GM21737 (cell line): Measurements from ENCODE around the gene RPS27L.
A peak's percentile ranks its signal among the peaks of the same experiment; 100 is the strongest.
"Not testable (repeated sequence)": the region's sequence is repeated elsewhere in the genome, so short reads cannot be mapped to it uniquely, and the experiment has no call there.

ENCODE experiments used
- ATAC-seq: cut with Tn5 transposase; IDR thresholded peaks from one replicate; pipeline ENCODE4 v1.9.1; 2021; ENCODE audit warnings: mild to moderate bottlenecking, moderate library complexity; ENCODE audit not compliant: unreplicated experiment

RPS27L gene

GRCh38 chr15:63145426-63145825, 11.9 kb downstream of the RPS27L start:
- no peak for ATAC-seq

DNA sequence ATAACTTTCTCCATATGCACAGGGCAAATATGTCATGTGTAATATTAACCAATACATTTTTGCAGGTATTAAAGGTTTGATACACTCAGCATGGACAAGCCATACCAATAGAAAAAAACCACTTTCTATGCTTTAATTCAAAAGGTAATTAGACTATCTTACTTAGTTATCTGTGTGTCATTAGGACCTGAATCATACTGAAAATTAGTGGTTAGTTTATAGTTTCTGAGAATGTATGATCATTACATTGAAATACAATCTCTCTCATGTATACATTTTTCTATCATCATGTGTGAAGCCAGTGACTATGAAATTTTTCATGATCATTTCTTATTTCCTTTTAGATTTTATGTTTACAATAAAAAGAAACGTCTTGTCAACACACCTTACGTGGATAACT, 16.3 kb downstream of the RPS27L start:
- no peak for ATAC-seq

DNA sequence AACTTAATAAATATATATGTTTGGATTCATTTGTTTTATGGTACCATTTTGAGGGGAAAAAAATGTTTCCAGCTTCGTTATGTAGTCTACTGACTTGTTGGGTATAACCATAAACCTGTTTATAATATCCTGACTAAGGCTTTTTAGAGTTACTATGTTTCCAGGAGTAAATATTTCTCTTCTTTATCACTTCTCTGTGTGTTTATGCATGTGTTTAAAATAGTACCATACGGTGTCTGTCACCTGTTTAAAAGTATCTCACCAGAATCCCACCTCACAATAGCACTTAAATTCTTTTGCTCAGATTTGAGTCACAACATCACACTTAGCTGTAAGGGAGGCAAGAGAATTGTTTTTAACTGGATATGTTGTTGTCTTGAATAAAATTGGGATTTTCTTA, 20.5 kb downstream of the RPS27L start:
- no peak for ATAC-seq

DNA sequence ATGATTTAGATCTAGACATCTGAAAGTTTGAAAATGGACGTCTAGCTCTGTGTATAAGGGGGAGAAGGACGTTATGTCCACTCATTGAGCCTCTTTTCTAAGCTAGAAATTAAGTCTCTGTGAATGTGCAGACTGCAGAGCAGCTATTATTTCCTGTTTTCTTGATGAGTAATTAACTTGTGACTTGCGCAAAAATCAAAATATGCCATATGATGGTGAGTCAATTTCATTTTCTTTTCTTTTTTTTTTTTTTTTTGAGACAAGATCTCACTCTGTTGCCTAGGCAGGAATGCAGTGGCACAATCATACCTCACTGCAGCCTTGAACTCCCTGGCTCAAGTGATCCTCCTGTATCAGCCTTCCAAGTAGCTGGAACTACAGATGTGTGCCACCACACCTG, 21.5 kb downstream of the RPS27L start:
- no peak for ATAC-seq

DNA sequence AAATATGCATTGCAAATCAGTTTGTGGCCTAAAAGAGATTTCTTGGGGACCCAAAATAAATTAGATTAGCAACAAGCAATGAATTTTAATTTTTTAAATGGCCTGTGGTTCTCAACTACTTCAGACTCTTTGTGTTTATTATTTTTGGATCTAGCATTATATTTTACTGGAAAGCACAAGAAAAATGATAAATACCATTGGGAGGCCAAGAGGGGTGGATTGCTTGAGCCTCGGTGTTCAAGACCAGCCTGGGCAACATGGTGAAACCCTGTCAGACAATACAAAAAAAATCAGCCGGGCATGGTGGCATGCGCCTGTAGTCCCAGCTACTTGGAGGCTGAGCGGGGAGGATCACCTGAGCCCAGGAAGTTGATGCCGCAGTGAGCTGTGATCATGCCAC, 22.0 kb downstream of the RPS27L start:
- ATAC-seq = no peak

DNA sequence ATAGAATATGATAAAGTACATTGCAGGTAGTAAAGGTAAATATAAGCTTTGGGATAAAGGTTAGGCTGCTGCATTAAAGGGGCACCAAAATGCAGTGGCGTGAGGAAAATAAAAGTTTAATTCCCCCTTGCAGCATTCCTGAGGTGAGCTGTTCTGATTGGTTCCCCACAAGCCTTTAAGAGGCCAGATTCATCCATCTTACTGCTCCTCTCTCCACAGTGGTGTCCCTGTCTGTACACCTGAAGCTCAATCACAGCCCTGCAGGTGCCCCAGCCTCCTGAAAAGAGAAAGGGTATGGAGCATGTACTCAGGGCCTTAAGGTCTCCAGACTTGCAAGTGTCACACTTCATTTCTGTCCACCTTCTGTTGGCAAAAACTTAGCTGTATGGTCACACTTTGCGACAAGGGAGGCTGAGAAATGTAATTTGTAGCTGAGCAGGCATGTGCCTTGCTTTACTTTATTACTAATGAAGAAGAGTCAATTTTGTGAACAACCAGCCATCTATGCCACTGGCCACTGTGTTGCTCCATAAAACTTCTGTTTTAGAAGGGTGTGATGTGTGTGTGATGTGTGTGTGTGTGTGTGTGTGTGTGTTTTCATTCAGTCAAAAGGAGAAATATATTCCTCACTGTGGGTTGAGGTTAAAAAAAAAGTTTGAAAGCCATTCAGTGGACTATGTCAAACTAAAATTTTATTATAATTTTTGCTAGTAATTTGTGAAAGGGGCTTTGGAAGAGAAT, 22.9 kb downstream of the RPS27L start:
- ATAC-seq = no peak

DNA sequence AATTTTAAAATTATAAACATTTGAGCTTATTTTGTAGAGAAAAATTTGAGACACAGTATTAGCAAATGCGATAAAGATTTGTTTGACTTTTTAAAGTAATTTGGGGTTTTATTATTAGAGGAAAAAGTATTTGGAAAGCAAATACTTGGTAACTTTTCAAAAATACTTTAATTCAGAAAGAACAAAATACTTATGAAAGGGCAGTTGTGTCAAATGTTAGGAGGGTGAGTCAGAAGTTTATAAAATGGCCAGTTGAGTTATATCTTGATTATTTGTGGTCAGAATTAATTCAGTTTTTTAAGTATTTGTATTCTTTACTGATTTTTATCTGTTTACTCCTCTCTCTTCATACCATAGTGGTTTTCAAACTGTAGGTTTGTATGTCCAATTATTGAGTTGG, 23.5 kb downstream of the RPS27L start:
- ATAC-seq = no peak

- ATAC-seq = no peak
Observed at GRCh38 chr15:63126726-63127125, 30.6 kb downstream of the RPS27L start.

GRCh38 chr15:63124506-63124905, 32.8 kb downstream of the RPS27L start:
- ATAC-seq = no peak

GRCh38 chr15:63122002-63122875, 35.0 kb downstream of the RPS27L start:
- ATAC-seq = peak; percentile 88

DNA sequence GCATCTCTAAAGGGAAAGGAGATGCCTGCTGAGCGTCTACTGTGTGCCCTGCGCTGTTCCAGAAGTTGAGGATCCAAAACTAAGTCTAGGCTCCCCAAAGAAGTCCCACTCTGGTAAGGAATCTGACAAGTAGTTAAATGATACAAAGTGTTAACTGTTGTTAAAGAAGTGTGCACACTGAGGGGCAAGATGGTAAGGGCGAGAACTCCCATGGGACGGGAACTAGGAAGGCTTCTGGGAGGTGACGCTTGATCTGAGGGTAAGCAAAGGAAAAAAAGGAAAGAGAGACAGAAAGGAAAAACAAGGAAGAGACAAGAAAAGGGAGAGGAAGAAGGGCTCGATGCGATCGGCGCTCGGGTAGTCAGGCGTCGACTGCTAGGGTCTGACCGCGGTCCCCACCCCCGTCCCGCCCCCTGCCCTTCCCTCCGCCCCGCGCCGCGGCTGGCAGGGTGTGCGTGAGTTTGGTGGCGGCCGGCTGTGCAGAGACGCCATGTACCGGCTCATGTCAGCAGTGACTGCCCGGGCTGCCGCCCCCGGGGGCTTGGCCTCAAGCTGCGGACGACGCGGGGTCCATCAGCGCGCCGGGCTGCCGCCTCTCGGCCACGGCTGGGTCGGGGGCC, 35.8 kb downstream of the RPS27L start, which contains the start of gene LACTB:
LACTB (plus strand) TSS at position 480 of the 620 bp plus-strand sequence; CDS start at position 491, 11 bp downstream.
- peak; percentile 70 for ATAC-seq

- no peak for ATAC-seq
Observed at GRCh38 chr15:63118854-63119253, 38.4 kb downstream of the RPS27L start.

DNA sequence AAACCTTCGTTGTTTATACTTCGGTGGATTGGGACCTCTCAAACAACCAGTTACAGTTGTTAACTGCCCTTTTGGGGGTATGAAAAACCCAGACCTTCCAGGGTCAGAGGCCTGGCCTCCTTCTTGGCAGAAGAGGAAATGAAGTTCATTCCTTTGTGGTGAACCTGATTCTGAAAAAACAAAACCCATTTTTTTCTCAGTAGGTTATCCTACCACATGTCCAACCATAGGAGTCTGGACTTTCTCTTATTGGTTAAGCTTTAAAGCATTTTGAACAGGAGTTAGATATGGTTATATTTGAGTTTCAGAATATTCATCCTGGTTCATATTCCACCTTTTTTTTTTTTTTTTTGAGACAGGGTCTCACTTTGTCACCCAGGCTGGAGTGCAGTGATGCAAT, 42.8 kb downstream of the RPS27L start:
- no peak for ATAC-seq

- no peak for ATAC-seq
Observed at GRCh38 chr15:63112871-63113270, 44.4 kb downstream of the RPS27L start.

DNA sequence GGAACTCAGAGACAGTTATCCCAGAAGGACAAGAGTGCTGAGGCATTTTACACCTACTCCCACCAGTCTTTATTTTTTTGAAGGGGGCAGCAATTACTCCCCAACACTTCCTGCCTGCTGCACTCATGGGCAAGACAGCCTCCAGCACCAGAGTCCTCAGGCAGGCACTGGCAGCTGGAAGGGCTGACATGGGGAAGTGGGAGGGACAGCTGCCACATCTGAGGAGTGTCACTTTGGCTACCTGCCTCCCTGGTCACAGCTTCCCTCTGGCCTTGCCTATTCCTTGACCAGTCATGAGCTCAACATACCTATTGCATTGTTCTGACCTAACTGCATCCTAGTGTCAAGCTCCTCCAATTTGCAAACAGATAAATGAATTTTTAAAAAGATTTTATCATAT, 45.8 kb downstream of the RPS27L start:
- ATAC-seq = no peak

- no peak for ATAC-seq
Observed at GRCh38 chr15:63110428-63111026, 46.8 kb downstream of the RPS27L start.

GRCh38 chr15:63109920-63110319, 47.4 kb downstream of the RPS27L start:
- ATAC-seq = no peak

DNA sequence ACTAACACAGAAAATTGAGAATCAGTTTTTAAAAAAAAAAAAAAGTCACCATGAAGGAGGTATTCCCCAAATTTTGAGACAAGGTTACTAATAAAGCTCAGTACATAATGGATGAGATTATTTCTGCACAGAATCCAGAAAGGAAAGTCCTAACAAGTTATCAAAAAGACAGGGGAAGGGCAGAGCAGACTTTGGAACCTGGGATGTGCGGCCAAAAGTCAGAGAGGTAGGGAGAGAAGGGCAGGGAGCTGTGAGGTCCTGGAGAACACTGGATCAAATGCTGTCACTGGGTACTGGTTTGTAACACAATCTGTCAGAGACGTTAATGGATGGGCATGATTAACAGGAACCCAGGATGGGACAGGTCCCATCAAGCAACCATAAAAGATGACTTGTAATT, 47.8 kb downstream of the RPS27L start:
- no peak for ATAC-seq

- ATAC-seq = no peak
Observed at GRCh38 chr15:63107895-63108546, 49.3 kb downstream of the RPS27L start.

GRCh38 chr15:63105354-63105753, 51.9 kb downstream of the RPS27L start:
- not testable (repeated sequence) for ATAC-seq

GRCh38 chr15:63104727-63105126, 52.5 kb downstream of the RPS27L start:
- ATAC-seq = no peak
